Left forelimb (tissue), 1 donor: Measurements from ENCODE around the gene CANX.

ENCODE experiments used
- DNase-seq: peaks from one replicate; pipeline ENCODE4 v3.0.0-alpha.2; 2018; ENCODE audit warnings: low spot score

The CANX gene

GRCh38 chr5:179777909-179778308 lies 79.1 kb downstream of the CANX start:
- no peak for DNase-seq

- DNase-seq: no peak
Observed at GRCh38 chr5:179778591-179778990, 79.8 kb downstream of the CANX start.

GRCh38 chr5:179779826-179780225 lies 81.1 kb downstream of the CANX start:
- DNase-seq: no peak

GRCh38 chr5:179780362-179780761 lies 81.6 kb downstream of the CANX start:
- DNase-seq: no peak
